Adipose tissue (tissue), 3 donors: ENCODE results near the gene ELMOD1. TPM values are rescaled to one million over a fixed set of nuclear protein-coding genes. Genes with fewer than 3 reads are reported as not detected.

ENCODE experiments used
- H3K27ac ChIP-seq: one replicate; pipeline ENCODE4 v1.5.1; 2013; ENCODE audit warnings: low read depth, low read length
- WGBS, 3 donors: extraction: QIAGEN DNeasy Blood & Tissue Kit; methylation state at CpG; one replicate each; pipeline ENCODE4 v1.1.7; 2013; 5-methylcytosine and 5-hydroxymethylcytosine counted together
- polyA plus RNA-seq, 3 donors: library from polyadenylated mRNA; stranded (reverse); fragments of 200-250 nt; gene quantifications; one replicate each; pipeline ENCODE4 v1.2.3, GENCODE V29; 2013
- donor health status: healthy with polysubstance abuse.
- donor health status: Bipolar disorder and iron deficiency.
- donor health status: healthy.

Gene ELMOD1
- polyA plus RNA-seq, 3 donors = 0.02 to 0.19 TPM; not detected in 1

- H3K27ac ChIP-seq = no peak overlapping the region
- WGBS, 3 donors = 75 to 85% (median 84%) methylated on average over 8 of the region's 8 CpGs
These were observed 85.5 kb downstream of the ELMOD1 start for GRCh38 chr11:107676336-107677057.

- no peak overlapping the region for H3K27ac ChIP-seq
- 66 to 76% (median 73%) methylated on average over 7 of the region's 7 CpGs for WGBS, 3 donors
These were observed 87.1 kb downstream of the ELMOD1 start for GRCh38 chr11:107677924-107678631.

GRCh38 chr11:107678632-107678971 lies 87.7 kb downstream of the ELMOD1 start:
- H3K27ac ChIP-seq = no peak overlapping the region
- WGBS, 3 donors = 61 to 80% (median 70%) methylated on average over 6 of the region's 6 CpGs

GRCh38 chr11:107679255-107680024 lies 88.5 kb downstream of the ELMOD1 start:
- 61 to 80% (median 78%) methylated on average over 4 of the region's 4 CpGs for WGBS, 3 donors
- no peak overlapping the region for H3K27ac ChIP-seq

GRCh38 chr11:107682171-107682570 lies 91.2 kb downstream of the ELMOD1 start:
- no peak overlapping the region for H3K27ac ChIP-seq
- WGBS, 3 donors = 71 to 79% (median 77%) methylated on average over 4 of the region's 4 CpGs

GRCh38 chr11:107682572-107682971 lies 91.6 kb downstream of the ELMOD1 start:
- WGBS, 3 donors = 74 to 88% (median 85%) methylated on average over 5 of the region's 5 CpGs
- H3K27ac ChIP-seq = no peak overlapping the region

GRCh38 chr11:107683061-107683460 lies 92.1 kb downstream of the ELMOD1 start:
- H3K27ac ChIP-seq = no peak overlapping the region
- WGBS, 3 donors = 64 to 79% (median 67%) methylated on average over 2 of the region's 2 CpGs

GRCh38 chr11:107683807-107684206 lies 92.9 kb downstream of the ELMOD1 start:
- WGBS, 3 donors = 88 to 96% (median 93%) methylated on average over 2 of the region's 2 CpGs
- H3K27ac ChIP-seq = no peak overlapping the region

- no peak overlapping the region for H3K27ac ChIP-seq
- WGBS, 3 donors = 64 to 74% (median 71%) methylated on average over 6 of the region's 6 CpGs
These were observed 97.5 kb downstream of the ELMOD1 start for GRCh38 chr11:107688322-107688918.

GRCh38 chr11:107689317-107690202 lies 98.6 kb downstream of the ELMOD1 start:
- 37 to 49% (median 48%) methylated on average over 11 of the region's 11 CpGs for WGBS, 3 donors

GRCh38 chr11:107691000-107691750 lies 100.2 kb downstream of the ELMOD1 start:
- 28 to 44% (median 41%) methylated on average over 3 of the region's 3 CpGs for WGBS, 3 donors
- H3K27ac ChIP-seq = no peak overlapping the region

More at GRCh38 chr11:107689317-107690202, 98.6 kb downstream of the ELMOD1 start:
- H3K27ac ChIP-seq = no peak overlapping the region

GRCh38 chr11:107695446-107695845 lies 104.5 kb downstream of the ELMOD1 start:
- no peak overlapping the region for H3K27ac ChIP-seq

GRCh38 chr11:107696140-107696539 lies 105.2 kb downstream of the ELMOD1 start:
- 13 to 35% (median 26%) methylated on average over 1 of the region's 1 CpG for WGBS, 3 donors
- H3K27ac ChIP-seq = no peak overlapping the region

More at GRCh38 chr11:107695446-107695845, 104.5 kb downstream of the ELMOD1 start:
- 71 to 76% (median 73%) methylated on average over 1 of the region's 1 CpG for WGBS, 3 donors

- 70 to 85% (median 79%) methylated on average over 6 of the region's 6 CpGs for WGBS, 3 donors
- no peak overlapping the region for H3K27ac ChIP-seq
These were observed 106.3 kb downstream of the ELMOD1 start for GRCh38 chr11:107697291-107697690.

- 76 to 80% (median 78%) methylated on average over 15 of the region's 15 CpGs for WGBS, 3 donors
- no peak overlapping the region for H3K27ac ChIP-seq
These were observed 108.7 kb downstream of the ELMOD1 start for GRCh38 chr11:107699371-107700285.

GRCh38 chr11:107702109-107702660 lies 111.2 kb downstream of the ELMOD1 start:
- no peak overlapping the region for H3K27ac ChIP-seq
- 63 to 84% (median 83%) methylated on average over 7 of the region's 7 CpGs for WGBS, 3 donors
